HL-60/S4 treated with phorbol 12-myristate 13-acetate at 8.2 ng/mL for 4 days and 3 days (cell line): ENCODE measurements around the gene WDFY3.

Experiments used
- in situ Hi-C: fragments of 300-500 bp; cut with MboI; formaldehyde crosslinking; loops from 2 replicates; pipeline ENCODE4 v1.15.0; 2022; ENCODE audit warnings: low sequenced_read_pairs

Gene WDFY3

GRCh38 chr4:84644087-84644486 is 322.4 kb downstream of the WDFY3 start:
- in situ Hi-C loops = no loop called here

GRCh38 chr4:84639145-84639544 is 327.3 kb downstream of the WDFY3 start:
- in situ Hi-C loops = no loop called here

GRCh38 chr4:84638092-84638491 is 328.4 kb downstream of the WDFY3 start:
- in situ Hi-C loops = no loop called here

- in situ Hi-C loops = no loop called here
Measured at GRCh38 chr4:84634961-84635360, 331.5 kb downstream of the WDFY3 start.

GRCh38 chr4:84632092-84632491 is 334.4 kb downstream of the WDFY3 start:
- in situ Hi-C loops = no loop called here

GRCh38 chr4:84631573-84631972 is 334.9 kb downstream of the WDFY3 start:
- in situ Hi-C loops = no loop called here

- in situ Hi-C loops = no loop called here
Measured at GRCh38 chr4:84626673-84627072, 339.8 kb downstream of the WDFY3 start.

GRCh38 chr4:84623661-84624060 is 342.8 kb downstream of the WDFY3 start:
- in situ Hi-C loops = no loop called here

- in situ Hi-C loops = no loop called here
Measured at GRCh38 chr4:84622959-84623358, 343.5 kb downstream of the WDFY3 start.
